Upper lobe of left lung (tissue), 6 donors: ENCODE measurements around the gene PRR5L. TPM values are rescaled to one million over a fixed set of nuclear protein-coding genes. Genes with fewer than 3 reads are reported as not detected.

Experiments
- ATAC-seq, 2 donors: fragments of 200-7000 bp; cut with Tn5 transposase; one replicate each; pipeline ENCODE4 v1.9.1; 2022; ENCODE audit warnings: mild to moderate bottlenecking in 2 of 2, moderate library complexity in 2 of 2; ENCODE audit not compliant: low FRiP score in 2 of 2
- DNase-seq, 2 donors: peaks; one replicate each; pipeline ENCODE4 v3.0.0-alpha.2; 2019 to 2020
- H3K27ac ChIP-seq, 4 donors: fragments of 200-600 bp; sonication (generic); one replicate each; pipeline ENCODE4 v1.5.1; 2016 to 2019
- H3K27me3 ChIP-seq, 4 donors: fragments of 200-600 bp; sonication (generic); one replicate each; pipeline ENCODE4 v1.5.1; 2017 to 2019
- H3K36me3 ChIP-seq, 4 donors: fragments of 200-600 bp; sonication (generic); one replicate each; pipeline ENCODE4 v1.5.1; 2016 to 2019
- H3K4me1 ChIP-seq, 4 donors: fragments of 200-600 bp; sonication (generic); one replicate each; pipeline ENCODE4 v1.5.1; 2018 to 2019
- H3K4me3 ChIP-seq, 4 donors: fragments of 200-600 bp; sonication (generic); one replicate each; pipeline ENCODE4 v1.5.1; 2017 to 2019; ENCODE audit warnings: mild to moderate bottlenecking in 2 of 4, moderate library complexity in 1 of 4
- H3K9me3 ChIP-seq, 4 donors: fragments of 200-600 bp; sonication (generic); one replicate each; pipeline ENCODE4 v1.5.1; 2018 to 2019
- CTCF ChIP-seq, 6 experiments: fragments of 450-650 bp in 4 of 6; fragments of 200-600 bp in 2 of 6; sonication (generic) in 2 of 6; IDR thresholded peaks; one replicate each; pipeline ENCODE4 v1.5.1; 2016 to 2019; ENCODE audit warnings: antibody characterized with exemption in 6 of 6
- EP300 ChIP-seq, 4 donors: sonication (generic); formaldehyde crosslinking; IDR thresholded peaks; one replicate each; pipeline ENCODE4 v1.5.1; 2017; ENCODE audit warnings: antibody characterized with exemption in 4 of 4, control low read depth in 2 of 4
- POLR2A ChIP-seq, 4 donors: fragments of 450-650 bp; IDR thresholded peaks; one replicate each; pipeline ENCODE4 v1.5.1; 2016 to 2017; ENCODE audit warnings: antibody characterized with exemption in 4 of 4, mild to moderate bottlenecking in 2 of 4
- POLR2AphosphoS5 ChIP-seq, 2 donors: sonication (generic); formaldehyde crosslinking; IDR thresholded peaks; one replicate each; pipeline ENCODE4 v1.5.1; 2017; ENCODE audit warnings: antibody characterized with exemption in 2 of 2
- WGBS, 2 donors: methylation state at CpG; one replicate each; pipeline ENCODE4 v1.1.5; 2017 to 2018; 5-methylcytosine and 5-hydroxymethylcytosine counted together
- total RNA-seq, 6 donors: library from RNA; depleted of rRNA in 4 of 6; stranded (reverse); fragments of >200 nt in 4 of 6; gene quantifications; one replicate each; pipeline versions ENCODE4 v1.1.0 to v1.2.1, GENCODE V29; 2016 to 2021
- donor health status: DM: no; HTN: no; CAD: no; lungs with moderate emphysema.
- donor health status: DM: no; HTN: yes; CAD: no; lungs with severe emphysema.

The PRR5L gene
- total RNA-seq, 6 donors from 2014 or later = 18.9 to 40.5 (median 27.6) TPM

- Histone ChIP-seq H3K4me3 (no peak overlapping the region), H3K4me1 (peaks cover 4 to 6% (median 5%) of the 10 kb centered on the region in 4 donors), H3K9me3 (no peaks in the 10 kb centered on the region), H3K27ac (no peak overlapping the region), H3K36me3 (no peaks in the 10 kb centered on the region), H3K27me3 (no peaks in the 10 kb centered on the region)
- ATAC-seq (no peak), DNase-seq (no peak)
- 30 to 49% methylated on average over 5 of the region's 5 CpGs for WGBS, 2 donors
- TF ChIP-seq POLR2AphosphoS5 (IDR thresholded peaks at IDR 0.05) = no peak
- no peak for TF ChIP-seq POLR2A (IDR thresholded peaks at IDR 0.05)
- no peak for TF ChIP-seq CTCF (IDR thresholded peaks at IDR 0.05)
- TF ChIP-seq EP300 (IDR thresholded peaks at IDR 0.05) = no peak
Observed at GRCh38 chr11:36363361-36364268, 67.5 kb downstream of the PRR5L start.

- Histone ChIP-seq H3K4me1 (peaks cover 4 to 6% (median 5%) of the 10 kb centered on the region in 4 donors), H3K27me3 (no peaks in the 10 kb centered on the region), H3K4me3 (no peak overlapping the region), H3K27ac (no peak overlapping the region), H3K36me3 (no peaks in the 10 kb centered on the region), H3K9me3 (no peaks in the 10 kb centered on the region)
- ATAC-seq (no peak), DNase-seq (no peak)
- TF ChIP-seq CTCF (IDR thresholded peaks at IDR 0.05) (no peak), POLR2A (IDR thresholded peaks at IDR 0.05) (no peak), EP300 (IDR thresholded peaks at IDR 0.05) (no peak), POLR2AphosphoS5 (IDR thresholded peaks at IDR 0.05) (no peak)
- WGBS, 2 donors = 51 to 55% methylated on average over 10 of the region's 10 CpGs
Observed at GRCh38 chr11:36364551-36365325, 68.7 kb downstream of the PRR5L start.

GRCh38 chr11:36365907-36366306 lies 69.8 kb downstream of the PRR5L start:
- Histone ChIP-seq H3K27me3 (no peaks in the 10 kb centered on the region), H3K4me3 (no peak overlapping the region), H3K9me3 (no peaks in the 10 kb centered on the region), H3K4me1 (peaks cover 4 to 6% (median 5%) of the 10 kb centered on the region in 4 donors), H3K27ac (no peak overlapping the region), H3K36me3 (no peaks in the 10 kb centered on the region)
- no peak for DNase-seq
- ATAC-seq = no peak
- TF ChIP-seq POLR2AphosphoS5 (IDR thresholded peaks at IDR 0.05) (no peak), POLR2A (IDR thresholded peaks at IDR 0.05) (no peak), EP300 (IDR thresholded peaks at IDR 0.05) (no peak), CTCF (IDR thresholded peaks at IDR 0.05) (no peak)

GRCh38 chr11:36367806-36368680 lies 72.0 kb downstream of the PRR5L start:
- DNase-seq (no peak), ATAC-seq (peak in 1 of 2 donors; percentile 61)
- Histone ChIP-seq H3K9me3 (no peaks in the 10 kb centered on the region), H3K27ac (no peak overlapping the region), H3K4me1 (no peaks in the 10 kb centered on the region), H3K27me3 (no peaks in the 10 kb centered on the region), H3K36me3 (no peaks in the 10 kb centered on the region), H3K4me3 (no peak overlapping the region)
- TF ChIP-seq POLR2AphosphoS5 (IDR thresholded peaks at IDR 0.05) = no peak
- TF ChIP-seq EP300 (IDR thresholded peaks at IDR 0.05) = no peak
- no peak for TF ChIP-seq CTCF (IDR thresholded peaks at IDR 0.05)
- no peak for TF ChIP-seq POLR2A (IDR thresholded peaks at IDR 0.05)
- 69 to 73% methylated on average over 9 of the region's 9 CpGs for WGBS, 2 donors
